ENCODE data around the gene HGF.

HGF gene

DNA sequence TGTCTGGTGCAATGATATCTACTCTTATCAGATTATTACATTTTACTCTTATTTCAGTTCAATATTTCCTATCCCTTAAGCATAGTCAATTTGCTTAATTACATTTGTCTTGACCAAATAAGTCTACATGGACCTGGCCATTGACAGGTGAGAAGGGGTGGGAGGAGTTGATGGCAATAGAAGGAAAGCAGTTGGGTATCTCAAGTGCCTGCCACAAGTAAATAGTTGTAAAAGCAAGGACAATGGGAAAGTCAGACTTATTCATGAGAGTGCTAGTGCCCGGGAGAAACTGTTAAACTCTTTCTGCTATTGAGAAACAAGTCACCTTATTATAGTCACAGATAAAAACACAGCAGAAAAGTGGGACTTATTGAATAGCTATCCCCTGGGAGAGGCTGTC lies 32.4 kb upstream of the HGF start:
- TF ChIP-seq CREB1 (IDR thresholded peaks at IDR 0.05; ENCODE audit: low read depth) (no peak), FOXM1 (IDR thresholded peaks at IDR 0.05; ENCODE audit: borderline replicate concordance, low read depth) (no peak), TEAD4 (IDR thresholded peaks at IDR 0.05) (no peak), TAF1 (IDR thresholded peaks at IDR 0.05; ENCODE audit: low read depth) (no peak), NFIC (IDR thresholded peaks at IDR 0.05) (no peak), EGR1 (IDR thresholded peaks at IDR 0.05) (no peak), ZBTB7A (IDR thresholded peaks at IDR 0.05; ENCODE audit: low read depth) (no peak), CEBPB (IDR thresholded peaks at IDR 0.05) (no peak), RAD21 (IDR thresholded peaks at IDR 0.05; ENCODE audit: low read depth) (no peak), YY1 (IDR thresholded peaks at IDR 0.05; ENCODE audit: low read depth) (no peak), TCF12 (IDR thresholded peaks at IDR 0.05; ENCODE audit: low read depth) (no peak), EP300 (IDR thresholded peaks at IDR 0.05; ENCODE audit: borderline replicate concordance) (no peak)
- TF ChIP-seq, protein P1, sequence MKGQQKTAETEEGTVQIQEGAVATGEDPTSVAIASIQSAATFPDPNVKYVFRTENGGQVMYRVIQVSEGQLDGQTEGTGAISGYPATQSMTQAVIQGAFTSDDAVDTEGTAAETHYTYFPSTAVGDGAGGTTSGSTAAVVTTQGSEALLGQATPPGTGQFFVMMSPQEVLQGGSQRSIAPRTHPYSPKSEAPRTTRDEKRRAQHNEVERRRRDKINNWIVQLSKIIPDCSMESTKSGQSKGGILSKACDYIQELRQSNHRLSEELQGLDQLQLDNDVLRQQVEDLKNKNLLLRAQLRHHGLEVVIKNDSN (IDR thresholded peaks at IDR 0.05): no peak
- TF ChIP-seq, protein P2, sequence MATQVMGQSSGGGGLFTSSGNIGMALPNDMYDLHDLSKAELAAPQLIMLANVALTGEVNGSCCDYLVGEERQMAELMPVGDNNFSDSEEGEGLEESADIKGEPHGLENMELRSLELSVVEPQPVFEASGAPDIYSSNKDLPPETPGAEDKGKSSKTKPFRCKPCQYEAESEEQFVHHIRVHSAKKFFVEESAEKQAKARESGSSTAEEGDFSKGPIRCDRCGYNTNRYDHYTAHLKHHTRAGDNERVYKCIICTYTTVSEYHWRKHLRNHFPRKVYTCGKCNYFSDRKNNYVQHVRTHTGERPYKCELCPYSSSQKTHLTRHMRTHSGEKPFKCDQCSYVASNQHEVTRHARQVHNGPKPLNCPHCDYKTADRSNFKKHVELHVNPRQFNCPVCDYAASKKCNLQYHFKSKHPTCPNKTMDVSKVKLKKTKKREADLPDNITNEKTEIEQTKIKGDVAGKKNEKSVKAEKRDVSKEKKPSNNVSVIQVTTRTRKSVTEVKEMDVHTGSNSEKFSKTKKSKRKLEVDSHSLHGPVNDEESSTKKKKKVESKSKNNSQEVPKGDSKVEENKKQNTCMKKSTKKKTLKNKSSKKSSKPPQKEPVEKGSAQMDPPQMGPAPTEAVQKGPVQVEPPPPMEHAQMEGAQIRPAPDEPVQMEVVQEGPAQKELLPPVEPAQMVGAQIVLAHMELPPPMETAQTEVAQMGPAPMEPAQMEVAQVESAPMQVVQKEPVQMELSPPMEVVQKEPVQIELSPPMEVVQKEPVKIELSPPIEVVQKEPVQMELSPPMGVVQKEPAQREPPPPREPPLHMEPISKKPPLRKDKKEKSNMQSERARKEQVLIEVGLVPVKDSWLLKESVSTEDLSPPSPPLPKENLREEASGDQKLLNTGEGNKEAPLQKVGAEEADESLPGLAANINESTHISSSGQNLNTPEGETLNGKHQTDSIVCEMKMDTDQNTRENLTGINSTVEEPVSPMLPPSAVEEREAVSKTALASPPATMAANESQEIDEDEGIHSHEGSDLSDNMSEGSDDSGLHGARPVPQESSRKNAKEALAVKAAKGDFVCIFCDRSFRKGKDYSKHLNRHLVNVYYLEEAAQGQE (IDR thresholded peaks at IDR 0.05; ENCODE audit: low read depth): no peak
- TF ChIP-seq, protein P3, sequence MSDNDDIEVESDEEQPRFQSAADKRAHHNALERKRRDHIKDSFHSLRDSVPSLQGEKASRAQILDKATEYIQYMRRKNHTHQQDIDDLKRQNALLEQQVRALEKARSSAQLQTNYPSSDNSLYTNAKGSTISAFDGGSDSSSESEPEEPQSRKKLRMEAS (IDR thresholded peaks at IDR 0.05): no peak

DNA sequence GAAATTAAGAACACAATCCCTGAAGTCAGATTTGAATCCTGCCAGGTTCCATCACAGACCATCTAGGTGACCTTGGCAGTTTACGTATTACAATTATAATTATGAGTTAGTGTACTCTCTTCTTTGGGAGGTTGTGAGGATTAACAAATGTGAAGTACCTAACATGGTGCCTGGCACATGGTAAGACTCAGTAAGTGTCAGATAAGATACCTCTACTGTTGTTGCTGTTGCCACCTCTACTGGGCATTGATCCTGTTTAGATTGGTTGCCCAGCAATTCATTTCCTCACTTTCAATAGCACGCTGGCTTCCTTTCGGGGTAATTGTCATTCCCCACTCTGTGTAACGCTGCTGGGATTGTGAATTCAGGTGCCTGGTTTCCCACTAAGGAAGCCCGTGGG lies 31.7 kb upstream of the HGF start:
- TF ChIP-seq, protein P2 (IDR thresholded peaks at IDR 0.05; ENCODE audit: low read depth): no peak
- TF ChIP-seq TCF12 (IDR thresholded peaks at IDR 0.05; ENCODE audit: low read depth) (no peak), EGR1 (IDR thresholded peaks at IDR 0.05) (no peak), ZBTB7A (IDR thresholded peaks at IDR 0.05; ENCODE audit: low read depth) (no peak), YY1 (IDR thresholded peaks at IDR 0.05; ENCODE audit: low read depth) (no peak), NFIC (IDR thresholded peaks at IDR 0.05) (no peak), FOXM1 (IDR thresholded peaks at IDR 0.05; ENCODE audit: borderline replicate concordance, low read depth) (no peak), CREB1 (IDR thresholded peaks at IDR 0.05; ENCODE audit: low read depth) (no peak), RAD21 (IDR thresholded peaks at IDR 0.05; ENCODE audit: low read depth) (no peak), EP300 (IDR thresholded peaks at IDR 0.05; ENCODE audit: borderline replicate concordance) (no peak), TEAD4 (IDR thresholded peaks at IDR 0.05) (no peak), CEBPB (IDR thresholded peaks at IDR 0.05) (no peak), TAF1 (IDR thresholded peaks at IDR 0.05; ENCODE audit: low read depth) (no peak)
- TF ChIP-seq, protein P3 (IDR thresholded peaks at IDR 0.05): no peak
- TF ChIP-seq, protein P1 (IDR thresholded peaks at IDR 0.05): no peak

DNA sequence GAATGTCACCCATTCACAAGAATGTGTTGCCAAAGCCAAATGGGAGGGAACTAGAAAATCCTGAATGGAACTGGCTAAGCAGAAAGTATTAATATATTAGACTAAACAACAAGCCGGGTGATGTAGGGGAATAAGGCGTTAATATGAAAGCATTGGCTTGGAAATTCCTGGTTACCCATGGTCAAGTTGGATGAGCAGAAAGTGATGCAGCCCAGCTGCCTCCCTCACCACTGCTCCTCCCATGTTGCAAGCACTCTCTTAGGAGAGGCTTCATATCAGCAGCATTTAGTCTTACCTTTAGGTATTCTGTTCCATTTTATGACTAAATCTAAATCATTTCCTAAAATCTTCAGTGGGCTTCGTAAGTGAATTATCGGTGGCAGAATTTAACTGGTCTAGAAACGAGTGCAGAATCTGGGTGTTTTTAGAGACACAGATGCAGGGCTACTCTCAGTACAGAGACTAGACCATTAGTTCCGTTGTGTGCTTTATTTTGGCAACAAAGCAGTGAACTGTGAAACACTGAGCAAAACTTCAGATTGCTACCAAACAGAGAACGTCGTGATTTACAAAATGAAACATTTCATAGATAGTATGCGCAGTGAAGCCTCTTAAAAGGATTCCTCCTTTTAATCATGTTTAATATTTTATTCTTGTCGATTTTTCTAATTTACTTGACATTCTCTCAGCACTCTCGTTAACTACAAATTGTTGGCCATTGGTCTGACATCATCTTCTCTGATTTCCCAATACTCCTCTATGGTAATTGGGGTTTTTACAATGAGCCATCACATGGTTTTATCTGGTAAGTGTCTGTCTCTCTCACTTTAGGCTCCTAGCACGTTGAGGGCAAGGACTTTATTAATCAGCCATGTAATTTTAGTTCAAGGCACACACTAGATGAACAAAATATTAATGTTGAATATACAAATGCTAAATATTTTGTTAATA lies 22.0 kb upstream of the HGF start:
- TF ChIP-seq, protein P1 (IDR thresholded peaks at IDR 0.05): no peak
- TF ChIP-seq, protein P2 (IDR thresholded peaks at IDR 0.05; ENCODE audit: low read depth): no peak
- no peak for TF ChIP-seq EP300 (IDR thresholded peaks at IDR 0.05; ENCODE audit: borderline replicate concordance)
- TF ChIP-seq RAD21 (IDR thresholded peaks at IDR 0.05; ENCODE audit: low read depth): no peak
